Measurements from ENCODE around the gene LMLN.
"Not testable (repeated sequence)": the region's sequence is repeated elsewhere in the genome, so short reads cannot be mapped to it uniquely, and the experiment has no call there.

LMLN gene

GRCh38 chr3:197958346-197958745 is 1.7 kb upstream of the LMLN start:
- DNase-seq, result no peak

DNA sequence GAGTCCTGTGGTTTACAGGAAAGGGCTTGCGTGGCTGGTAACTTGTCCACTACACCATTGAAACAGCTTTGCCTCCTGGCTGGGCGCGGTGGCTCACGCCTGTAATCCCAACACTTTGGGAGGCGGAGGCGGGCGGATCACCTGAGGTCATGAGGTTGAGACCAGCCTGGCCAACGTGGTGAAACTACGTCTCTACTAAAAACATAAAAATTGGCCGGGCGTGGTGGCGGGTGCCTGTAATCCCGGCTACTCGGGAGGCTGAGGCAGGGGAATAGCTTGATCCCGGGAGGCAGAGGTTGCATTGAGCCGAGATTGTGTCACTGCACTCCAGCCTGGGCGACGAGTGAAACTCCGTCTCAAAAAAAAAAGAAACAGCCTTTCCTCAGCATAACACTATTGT is 1.2 kb upstream of the LMLN start:
- not testable (repeated sequence) for DNase-seq

DNA sequence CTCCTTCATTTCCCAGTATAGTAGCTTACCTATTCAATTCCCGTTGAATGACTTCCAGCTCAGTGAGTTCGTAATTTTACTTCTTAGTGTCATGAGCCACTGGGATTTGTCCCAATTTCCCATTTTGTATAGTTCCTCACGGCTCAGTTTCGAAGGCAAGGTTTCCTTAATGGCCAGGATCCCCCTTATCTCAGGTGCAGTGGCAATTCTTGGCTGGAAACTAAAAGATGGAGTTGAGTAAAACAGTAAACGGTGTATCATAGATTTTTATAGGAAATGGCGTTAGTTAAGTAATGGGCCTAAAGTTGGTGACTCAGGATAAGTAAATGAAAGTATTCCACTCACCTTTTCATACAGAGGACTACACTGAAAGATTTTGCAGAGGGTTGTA is 522 bp upstream of the LMLN start:
- no peak for DNase-seq

DNA sequence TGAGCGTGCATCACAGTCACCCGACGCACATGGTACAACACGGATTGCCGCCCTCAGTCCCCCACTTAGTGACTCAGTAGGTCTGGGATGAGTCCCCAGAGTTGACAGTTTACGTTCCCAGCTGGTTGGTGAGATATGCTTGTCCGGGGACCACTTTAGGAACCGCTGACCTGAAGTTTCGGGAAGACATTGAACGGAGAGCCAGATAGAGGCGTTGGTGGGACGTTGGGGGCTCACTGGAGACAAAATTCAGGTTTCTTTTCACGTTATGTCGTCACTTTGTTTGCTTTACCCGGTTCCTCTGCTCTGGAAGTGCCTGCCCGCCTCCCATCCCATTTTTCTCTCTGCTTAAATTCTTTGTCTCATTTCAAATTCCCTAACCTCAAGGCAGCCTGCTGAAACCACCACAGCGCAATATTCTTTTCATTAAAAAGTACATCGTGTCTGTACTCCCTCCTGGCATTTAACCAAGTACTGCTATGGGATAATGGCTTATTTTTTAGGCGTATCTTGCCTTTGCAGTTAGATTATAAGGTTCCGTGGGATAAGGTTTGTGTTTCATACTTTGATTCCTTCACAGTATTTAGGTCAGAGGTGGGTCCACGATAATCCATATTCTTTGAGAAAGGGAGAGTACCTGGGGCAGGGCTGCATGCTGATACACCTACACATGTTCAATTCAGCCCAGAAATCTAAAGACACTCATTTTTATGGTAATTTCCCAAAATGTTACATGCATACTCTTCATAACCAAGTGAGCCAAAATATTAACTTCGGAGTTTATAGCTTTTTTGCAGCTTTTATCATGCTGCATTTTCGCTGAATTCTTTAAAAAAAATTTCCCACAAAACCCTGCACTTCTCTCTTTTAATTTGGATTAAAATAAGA is 921 bp downstream of the LMLN start:
- DNase-seq, result no peak

DNA sequence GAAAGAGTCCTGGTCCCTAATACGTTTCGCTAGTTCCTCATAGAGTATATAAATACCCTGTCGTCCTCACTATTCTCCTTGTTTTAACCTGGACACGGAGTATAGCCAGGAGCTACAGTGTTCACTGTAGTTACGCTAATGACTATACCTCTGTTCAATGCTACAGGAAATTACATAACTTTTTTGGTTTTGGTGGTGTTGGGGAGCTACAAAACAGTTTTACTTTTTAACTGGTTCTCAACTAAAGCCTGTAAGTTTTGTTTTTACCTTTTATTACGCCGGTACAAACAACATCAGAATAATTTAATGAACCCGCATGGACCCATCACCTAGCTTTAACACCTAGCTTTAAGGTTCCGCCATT is 1.5 kb downstream of the LMLN start:
- no peak for DNase-seq

DNA sequence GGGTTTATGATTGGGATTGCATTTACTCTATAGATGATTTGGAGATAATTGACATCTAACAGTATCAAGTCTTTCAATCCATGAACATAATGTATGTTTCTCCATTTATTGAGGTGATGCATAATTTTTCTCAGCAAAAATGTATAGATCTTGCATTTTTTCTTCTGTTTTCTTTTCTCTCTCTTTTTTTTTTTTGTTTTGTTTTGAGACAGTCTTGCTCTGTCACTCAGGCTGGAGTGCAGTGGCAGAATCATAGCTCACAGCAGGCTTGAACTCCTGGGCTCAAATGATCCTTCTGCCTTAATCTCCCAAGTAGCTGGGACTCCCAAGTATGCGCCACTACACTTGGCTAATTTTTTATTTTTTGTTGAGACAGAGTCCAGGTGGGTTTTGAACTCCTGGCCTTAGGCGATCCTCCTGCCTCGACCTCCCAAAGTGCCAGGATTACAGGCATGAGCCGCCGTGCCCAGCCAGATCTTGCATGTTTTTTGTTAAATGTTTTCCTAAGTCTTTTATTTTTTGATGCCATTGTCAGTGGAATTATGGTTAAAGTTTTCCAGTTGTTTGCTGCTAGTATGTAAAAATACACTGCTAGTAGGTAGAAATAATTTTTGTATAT is 3.1 kb downstream of the LMLN start:
- DNase-seq, result no peak

GRCh38 chr3:197967337-197967989 is 7.4 kb downstream of the LMLN start:
- DNase-seq, result not testable (repeated sequence)

DNA sequence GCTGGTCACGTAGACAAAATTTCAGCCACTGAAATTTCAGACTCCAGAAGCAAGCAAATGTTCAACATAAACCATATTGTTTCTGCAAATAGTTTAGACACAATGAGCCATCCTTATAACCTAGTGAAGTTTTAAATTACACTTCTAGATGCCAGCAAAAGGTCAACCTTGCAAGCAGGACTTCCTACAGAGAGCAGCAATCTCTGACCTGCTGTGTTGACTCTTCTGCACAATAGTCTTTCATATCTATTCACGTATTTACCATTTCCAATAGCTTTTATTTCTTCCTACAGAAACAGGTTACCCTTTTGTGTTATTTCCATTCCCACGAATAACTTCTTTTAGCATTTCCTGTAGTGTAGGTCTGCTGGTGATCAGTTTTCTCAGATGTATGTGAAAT is 10.6 kb downstream of the LMLN start:
- no peak for DNase-seq

GRCh38 chr3:197974016-197974415 is 14.0 kb downstream of the LMLN start:
- DNase-seq, result no peak

- no peak for DNase-seq
These were observed 15.3 kb downstream of the LMLN start for GRCh38 chr3:197975311-197975710.

GRCh38 chr3:197983076-197983475 is 23.1 kb downstream of the LMLN start:
- DNase-seq, result no peak

GRCh38 chr3:197989651-197990050 is 29.6 kb downstream of the LMLN start:
- no peak for DNase-seq

DNA sequence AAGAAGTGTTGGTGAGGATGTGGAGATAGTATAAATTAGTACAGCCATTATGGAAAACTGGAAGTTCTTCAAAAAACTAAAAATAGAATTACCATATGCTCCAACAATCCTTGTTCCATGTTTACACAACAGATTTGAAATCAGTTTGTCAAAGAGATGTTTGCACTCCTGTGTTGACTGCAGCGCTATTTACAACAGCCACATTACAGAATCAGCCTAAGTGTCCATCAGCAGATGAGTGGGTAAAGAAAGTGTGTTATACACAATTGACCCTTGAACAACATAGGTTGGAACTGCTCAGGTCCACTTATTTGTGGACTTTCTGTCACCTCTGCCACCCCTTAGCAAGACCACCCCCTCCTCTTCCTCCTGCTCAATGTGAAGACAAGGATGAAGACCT is 34.7 kb downstream of the LMLN start:
- DNase-seq, result no peak

- no peak for DNase-seq
These were observed 36.8 kb downstream of the LMLN start for GRCh38 chr3:197996855-197997254.

DNA sequence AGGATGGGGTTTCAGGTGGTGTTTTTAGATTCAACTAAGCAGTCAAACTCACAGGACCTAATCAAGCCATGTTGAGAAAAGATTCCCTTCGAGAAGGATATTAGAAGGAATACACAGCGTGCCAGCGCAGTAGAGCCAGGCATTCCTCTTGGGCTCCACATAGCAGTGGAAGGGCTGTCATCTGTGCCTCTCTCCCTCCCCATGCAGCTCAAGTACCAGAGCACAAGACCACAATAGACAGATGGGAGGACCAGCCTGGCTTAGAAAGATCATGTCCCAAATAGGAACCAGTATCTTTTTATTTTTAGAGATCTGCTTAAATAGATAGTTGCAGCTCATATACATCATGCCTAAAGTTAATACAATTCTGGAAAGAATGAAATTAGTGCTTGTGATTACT is 37.9 kb downstream of the LMLN start:
- DNase-seq, result no peak

DNA sequence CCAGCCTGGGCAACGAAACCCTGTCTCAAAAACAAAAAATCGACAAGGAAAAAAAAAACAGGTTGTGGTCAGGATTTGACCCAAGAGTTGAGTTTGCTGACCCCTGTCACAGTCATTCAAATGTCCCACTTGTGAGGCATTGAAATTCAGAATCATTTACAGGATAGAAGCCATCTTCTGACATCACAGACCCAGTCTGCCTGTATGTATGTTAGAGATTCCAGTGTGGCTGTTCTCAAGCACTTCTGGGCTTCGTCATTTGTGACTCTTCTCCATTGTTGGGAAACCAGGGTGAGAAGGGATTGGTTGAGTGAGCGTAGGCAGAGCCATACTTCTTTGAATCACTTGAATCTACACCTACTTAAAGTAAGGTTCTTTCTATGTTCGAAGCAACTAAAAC is 57.1 kb downstream of the LMLN start:
- no peak for DNase-seq

DNA sequence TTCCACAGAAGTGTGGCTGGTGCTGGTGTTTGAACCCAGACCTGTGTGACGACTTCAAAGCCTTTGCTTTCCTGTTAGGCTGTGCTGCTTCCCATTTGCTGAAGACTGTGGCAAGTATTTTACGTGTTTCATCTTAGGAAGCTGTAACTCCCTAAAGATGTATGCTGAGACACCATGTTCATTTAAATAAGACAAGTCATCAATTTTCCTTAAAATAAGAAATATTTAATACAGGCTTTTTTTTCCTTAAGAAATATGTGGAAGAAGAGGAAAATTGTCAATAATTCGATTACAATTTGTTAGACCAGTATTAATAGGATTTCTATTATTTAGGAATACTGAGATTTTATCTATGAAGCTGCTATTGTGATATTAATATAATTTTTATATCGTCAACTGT is 58.4 kb downstream of the LMLN start:
- DNase-seq, result no peak

GRCh38 chr3:198019115-198019514 is 59.1 kb downstream of the LMLN start:
- DNase-seq, result no peak

GRCh38 chr3:198021320-198021719 is 61.3 kb downstream of the LMLN start:
- no peak for DNase-seq

- no peak for DNase-seq
These were observed 62.6 kb downstream of the LMLN start for GRCh38 chr3:198022604-198023003.

DNA sequence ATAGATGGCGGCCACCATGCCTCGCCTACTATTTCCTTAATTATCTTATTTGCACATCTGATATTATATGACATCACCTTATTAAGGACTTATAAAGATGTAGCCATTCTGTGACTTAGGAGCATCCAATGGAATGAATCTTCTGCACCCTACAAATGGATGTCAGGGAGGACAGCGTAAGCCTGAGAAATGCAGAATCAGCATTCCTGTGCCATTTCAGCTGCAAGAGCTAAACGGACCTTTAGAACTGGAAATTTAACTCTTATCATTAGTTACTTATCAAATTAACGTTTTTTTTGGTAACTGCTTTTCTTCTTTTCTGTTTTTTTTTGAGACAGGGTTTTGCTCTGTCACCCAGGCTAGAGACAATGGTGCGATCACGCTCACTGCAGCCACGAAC is 65.6 kb downstream of the LMLN start:
- DNase-seq, result no peak

GRCh38 chr3:198026620-198027019 is 66.6 kb downstream of the LMLN start:
- no peak for DNase-seq

DNA sequence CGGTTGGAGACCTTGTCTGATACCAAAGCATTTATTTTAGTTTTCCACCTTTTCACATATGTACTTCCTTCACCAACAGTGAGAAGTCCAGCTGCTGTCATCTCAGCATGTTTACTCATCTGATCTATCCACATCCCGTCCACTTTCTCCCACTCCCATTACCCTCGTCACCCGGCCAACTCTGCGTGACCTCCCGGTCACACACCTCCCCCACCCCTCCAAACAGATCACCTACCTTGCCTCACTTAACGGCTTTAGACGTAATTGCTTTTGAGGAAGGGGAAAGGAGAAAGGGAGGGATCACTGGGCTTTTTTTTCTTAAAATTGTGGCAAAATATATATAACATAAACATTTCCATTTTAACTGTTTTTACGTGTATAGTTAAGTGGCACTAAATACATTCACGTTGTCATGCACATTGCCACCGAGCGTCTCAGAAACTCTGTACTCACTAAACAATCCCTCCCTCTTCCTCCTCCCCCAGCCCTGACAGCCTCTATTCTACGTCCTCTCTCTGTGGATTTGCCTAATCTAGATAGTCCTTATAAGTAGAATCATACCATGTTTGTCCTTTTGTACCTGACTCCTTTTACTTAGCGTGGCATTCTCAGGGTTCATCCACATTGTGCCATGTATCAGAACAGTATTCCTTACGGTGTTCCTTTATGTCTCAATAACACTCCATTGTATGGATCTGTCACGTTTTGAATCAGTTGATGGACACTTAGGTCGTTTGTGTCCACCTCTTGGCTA is 67.2 kb downstream of the LMLN start:
- no peak for DNase-seq

Data from activated CD4-positive, CD25-positive, alpha-beta regulatory T cell treated with anti-CD3 and anti-CD28 coated beads, Interleukin-2, amount 50 U/mL, for 72 hours (primary cell).